GM23248 (cell line): ENCODE data around the gene PLPPR1.
"Not testable (repeated sequence)": the region's sequence is repeated elsewhere in the genome, so short reads cannot be mapped to it uniquely, and the experiment has no call there.

Experiments
- EZH2 ChIP-seq: fragments of 200-600 bp; sonication (generic); IDR thresholded peaks from 2 replicates; pipeline ENCODE4 v1.6.1; 2018; ENCODE audit warnings: antibody characterized with exemption, mild to moderate bottlenecking; ENCODE audit not compliant: insufficient read depth, poor library complexity, severe bottlenecking
- EZH2phosphoT487 ChIP-seq: fragments of 200-600 bp; sonication (generic); IDR thresholded peaks from 2 replicates; pipeline ENCODE4 v1.6.1; 2018; ENCODE audit warnings: antibody characterized with exemption, moderate library complexity, mild to moderate bottlenecking, low read depth; ENCODE audit not compliant: insufficient read depth

GRCh38 chr9:101127369-101127768 lies 98.8 kb downstream of the PLPPR1 start:
- TF ChIP-seq EZH2, EZH2phosphoT487: not testable (repeated sequence)
